ENCODE results near the gene FAM107B.

- TF ChIP-seq POLR2A (IDR thresholded peaks at IDR 0.05) (no peak), CTCF (IDR thresholded peaks at IDR 0.05) (no peak)
Measured at GRCh38 chr10:14665865-14666857, 108.5 kb downstream of the FAM107B start.

All from uterus (tissue), 2 donors.